ENCODE measurements around the gene ESYT1.

ESYT1 gene

GRCh38 chr12:56188131-56188777 lies 60.2 kb downstream of the ESYT1 start:
- TF ChIP-seq, protein P1, sequence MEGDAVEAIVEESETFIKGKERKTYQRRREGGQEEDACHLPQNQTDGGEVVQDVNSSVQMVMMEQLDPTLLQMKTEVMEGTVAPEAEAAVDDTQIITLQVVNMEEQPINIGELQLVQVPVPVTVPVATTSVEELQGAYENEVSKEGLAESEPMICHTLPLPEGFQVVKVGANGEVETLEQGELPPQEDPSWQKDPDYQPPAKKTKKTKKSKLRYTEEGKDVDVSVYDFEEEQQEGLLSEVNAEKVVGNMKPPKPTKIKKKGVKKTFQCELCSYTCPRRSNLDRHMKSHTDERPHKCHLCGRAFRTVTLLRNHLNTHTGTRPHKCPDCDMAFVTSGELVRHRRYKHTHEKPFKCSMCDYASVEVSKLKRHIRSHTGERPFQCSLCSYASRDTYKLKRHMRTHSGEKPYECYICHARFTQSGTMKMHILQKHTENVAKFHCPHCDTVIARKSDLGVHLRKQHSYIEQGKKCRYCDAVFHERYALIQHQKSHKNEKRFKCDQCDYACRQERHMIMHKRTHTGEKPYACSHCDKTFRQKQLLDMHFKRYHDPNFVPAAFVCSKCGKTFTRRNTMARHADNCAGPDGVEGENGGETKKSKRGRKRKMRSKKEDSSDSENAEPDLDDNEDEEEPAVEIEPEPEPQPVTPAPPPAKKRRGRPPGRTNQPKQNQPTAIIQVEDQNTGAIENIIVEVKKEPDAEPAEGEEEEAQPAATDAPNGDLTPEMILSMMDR (IDR thresholded peaks at IDR 0.05; ENCODE audit: poor library complexity, severe bottlenecking), result no peak
- ATAC-seq (ENCODE audit: low read depth), result no peak
- no peak for DNase-seq (ENCODE audit: low spot score)

GRCh38 chr12:56188778-56189098 lies 60.7 kb downstream of the ESYT1 start:
- DNase-seq (ENCODE audit: low spot score), result no peak
- Histone ChIP-seq H3K27ac (ENCODE audit: poor library complexity, severe bottlenecking) (peak overlapping the region; percentile 80), H3K4me1 (ENCODE audit: insufficient read depth, poor library complexity, severe bottlenecking) (peaks cover 7% of the 10 kb centered on the region), H3K27me3 (ENCODE audit: insufficient read depth, poor library complexity, severe bottlenecking) (no peaks in the 10 kb centered on the region), H3K36me3 (ENCODE audit: low read depth) (peaks cover 40% of the 10 kb centered on the region), H3K9me3 (ENCODE audit: severe bottlenecking) (no peaks in the 10 kb centered on the region), H3K4me3 (ENCODE audit: severe bottlenecking) (peak overlapping the region; percentile 81)
- TF ChIP-seq, protein P1 (IDR thresholded peaks at IDR 0.05; ENCODE audit: poor library complexity, severe bottlenecking), result no peak
- ATAC-seq (ENCODE audit: low read depth), result no peak

More at GRCh38 chr12:56188131-56188777, 60.2 kb downstream of the ESYT1 start:
- Histone ChIP-seq H3K4me3 (ENCODE audit: severe bottlenecking) (peak overlapping the region; percentile 81), H3K4me1 (ENCODE audit: insufficient read depth, poor library complexity, severe bottlenecking) (peaks cover 7% of the 10 kb centered on the region), H3K27ac (ENCODE audit: poor library complexity, severe bottlenecking) (peak overlapping the region; percentile 80), H3K36me3 (ENCODE audit: low read depth) (peaks cover 45% of the 10 kb centered on the region), H3K27me3 (ENCODE audit: insufficient read depth, poor library complexity, severe bottlenecking) (no peaks in the 10 kb centered on the region), H3K9me3 (ENCODE audit: severe bottlenecking) (no peaks in the 10 kb centered on the region)

DNA sequence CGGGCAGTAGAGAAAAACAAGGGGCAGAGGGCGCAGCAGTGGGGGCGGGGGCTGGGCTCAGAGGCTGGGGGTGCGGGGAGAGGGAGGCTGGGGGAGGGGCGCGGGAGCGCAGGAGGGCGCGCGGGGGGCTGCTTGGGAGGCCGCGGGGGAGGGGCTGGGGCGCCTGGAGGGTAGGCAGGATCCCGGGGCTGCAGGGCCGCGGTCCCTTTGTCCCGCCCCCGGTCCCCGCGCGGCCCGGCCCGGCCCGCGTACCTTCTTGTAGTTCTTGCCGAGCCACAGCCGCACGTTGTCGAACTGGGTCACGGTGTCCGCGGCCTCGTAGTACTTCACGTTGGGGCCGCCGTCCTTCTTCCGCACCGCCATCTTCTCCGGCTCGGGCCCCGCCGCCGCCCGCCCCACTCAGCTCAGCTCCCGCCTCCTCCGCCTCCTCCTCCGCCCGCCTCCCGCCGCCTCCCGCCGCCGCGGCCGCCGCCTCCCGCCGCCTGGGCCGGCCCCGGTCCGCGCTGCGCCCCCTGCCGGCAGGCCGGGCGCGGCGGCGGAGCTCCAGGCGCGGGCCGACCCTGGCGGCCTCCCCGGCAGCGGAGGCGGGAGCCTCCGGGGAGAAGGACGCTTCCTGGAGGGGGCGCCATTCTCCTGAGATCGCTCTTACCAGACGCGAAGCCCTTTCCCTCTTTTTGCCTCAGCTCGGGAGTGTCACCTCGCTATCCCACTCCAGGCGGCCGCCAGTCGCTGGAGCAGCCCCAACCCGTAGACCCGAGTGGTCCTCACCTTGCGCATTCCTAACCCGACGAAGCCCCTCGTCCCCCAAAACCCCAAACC lies 61.2 kb downstream of the ESYT1 start, which contains the start of gene SMARCC2:
TSS of gene SMARCC2 (minus strand) at position 385 of the 819 bp plus-strand sequence. CDS start at position 363, 22 bp downstream.
- TF ChIP-seq, protein P1 (IDR thresholded peaks at IDR 0.05; ENCODE audit: poor library complexity, severe bottlenecking), result peak; percentile 99
- DNase-seq (ENCODE audit: low spot score), result peak; percentile 81
- H3K4me3 ChIP-seq (ENCODE audit: severe bottlenecking), result peak within 1 kb of the TSS; percentile 81
- no peaks in the 10 kb centered on the region for H3K27me3 ChIP-seq (ENCODE audit: insufficient read depth, poor library complexity, severe bottlenecking)
- no peaks in the 10 kb centered on the region for H3K9me3 ChIP-seq (ENCODE audit: severe bottlenecking)
- peak within 1 kb of the TSS; percentile 80 for H3K27ac ChIP-seq (ENCODE audit: poor library complexity, severe bottlenecking)
- H3K36me3 ChIP-seq (ENCODE audit: low read depth), result peaks cover 35% of the 10 kb centered on the region
- peak; percentile 72 for ATAC-seq (ENCODE audit: low read depth)
- peaks cover 7% of the 10 kb centered on the region for H3K4me1 ChIP-seq (ENCODE audit: insufficient read depth, poor library complexity, severe bottlenecking)

DNA sequence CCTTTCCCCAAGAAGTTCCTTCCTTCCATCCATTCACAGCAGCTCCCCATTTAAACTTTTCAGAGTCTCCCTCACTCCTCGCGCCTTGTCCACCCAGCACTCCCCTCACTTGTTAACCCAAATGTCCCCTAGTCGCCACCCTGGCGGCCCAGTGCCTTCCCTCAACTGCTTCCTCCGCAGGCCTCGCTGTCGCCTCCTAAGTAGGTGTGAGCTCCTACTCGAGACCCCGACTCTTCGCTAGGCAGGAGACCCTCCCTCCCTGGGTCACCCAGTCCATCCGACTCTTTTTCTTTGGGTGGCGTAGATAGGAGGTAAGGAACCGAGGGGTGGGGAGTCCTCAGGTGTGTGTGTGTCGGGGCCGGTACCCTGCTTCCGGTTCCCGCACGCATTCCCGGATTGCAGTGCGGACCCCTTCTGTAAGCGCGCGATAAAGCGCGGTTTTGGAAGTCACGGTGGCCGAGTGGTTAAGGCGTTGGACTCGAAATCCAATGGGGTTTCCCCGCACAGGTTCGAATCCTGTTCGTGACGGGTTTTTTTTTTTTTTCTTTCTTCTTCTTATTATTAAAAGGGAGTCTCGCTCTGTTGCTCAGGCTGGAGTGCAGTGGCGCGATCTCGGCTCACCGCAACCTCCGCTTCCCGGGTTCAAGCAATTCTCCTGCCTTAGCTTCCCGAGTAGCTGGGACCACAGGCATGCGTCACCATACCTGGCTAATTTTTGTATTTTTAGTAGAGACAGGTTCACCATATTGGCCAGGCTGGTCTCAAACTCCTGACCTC lies 62.0 kb downstream of the ESYT1 start:
- ATAC-seq (ENCODE audit: low read depth) (peak; percentile 62), DNase-seq (ENCODE audit: low spot score) (peak; percentile 74)
- Histone ChIP-seq H3K36me3 (ENCODE audit: low read depth) (peaks cover 27% of the 10 kb centered on the region), H3K27me3 (ENCODE audit: insufficient read depth, poor library complexity, severe bottlenecking) (no peaks in the 10 kb centered on the region), H3K27ac (ENCODE audit: poor library complexity, severe bottlenecking) (peak overlapping the region; percentile 80), H3K9me3 (ENCODE audit: severe bottlenecking) (no peaks in the 10 kb centered on the region), H3K4me3 (ENCODE audit: severe bottlenecking) (peak overlapping the region; percentile 81), H3K4me1 (ENCODE audit: insufficient read depth, poor library complexity, severe bottlenecking) (peaks cover 7% of the 10 kb centered on the region)
- TF ChIP-seq, protein P1 (IDR thresholded peaks at IDR 0.05; ENCODE audit: poor library complexity, severe bottlenecking), result no peak

Measured in RWPE2 (cell line).